Osteoblast (primary cell): Measurements from ENCODE around the gene RNF152. TPM values are rescaled to one million over a fixed set of nuclear protein-coding genes. Genes with fewer than 3 reads are reported as not detected.

ENCODE experiments used
- DNase-seq: peaks from one replicate; pipeline ENCODE4 v3.0.0; 2011; ENCODE audit warnings: low spot score, mixed read lengths; ENCODE audit not compliant: insufficient read length; ENCODE audit errors: missing footprints
- H2AFZ ChIP-seq: 2 replicates; pipeline ENCODE4 v1.6.0; 2011; ENCODE audit warnings: mild to moderate bottlenecking, low read length
- H3K27ac ChIP-seq: 2 replicates; pipeline ENCODE4 v1.5.1; 2011; ENCODE audit warnings: mild to moderate bottlenecking, low read depth, low read length, moderate library complexity
- H3K27me3 ChIP-seq: 2 replicates; pipeline ENCODE4 v1.6.0; 2012; ENCODE audit warnings: mild to moderate bottlenecking, control low read depth, inconsistent platforms, low read length, moderate library complexity; ENCODE audit not compliant: insufficient read depth
- H3K36me3 ChIP-seq: 2 replicates; pipeline ENCODE4 v1.5.1; 2011; ENCODE audit warnings: mild to moderate bottlenecking, low read length, control low read depth, moderate library complexity; ENCODE audit not compliant: insufficient read depth
- H3K4me1 ChIP-seq: 2 replicates; pipeline ENCODE4 v1.5.1; 2011; ENCODE audit warnings: mild to moderate bottlenecking, low read length, control low read depth, moderate library complexity; ENCODE audit not compliant: insufficient read depth
- H3K4me2 ChIP-seq: 2 replicates; pipeline ENCODE4 v1.6.0; 2011; ENCODE audit warnings: mild to moderate bottlenecking, low read length; ENCODE audit not compliant: insufficient read depth
- H3K4me3 ChIP-seq: fragments of 200-600 bp; sonication (generic); 3 replicates; pipeline ENCODE4 v1.5.1; 2012; ENCODE audit warnings: mild to moderate bottlenecking, low read length, inconsistent platforms; ENCODE audit not compliant: insufficient read depth
- H3K79me2 ChIP-seq: 2 replicates; pipeline ENCODE4 v1.6.0; 2012; ENCODE audit warnings: mild to moderate bottlenecking, low read length, control low read depth, inconsistent platforms; ENCODE audit not compliant: insufficient read depth
- H3K9me3 ChIP-seq: 2 replicates; pipeline ENCODE4 v1.5.1; 2011; ENCODE audit warnings: low read depth, low read length, control low read depth
- H4K20me1 ChIP-seq: 2 replicates; pipeline ENCODE4 v1.6.0; 2012; ENCODE audit warnings: mild to moderate bottlenecking, low read length, control low read depth; ENCODE audit not compliant: insufficient read depth
- total RNA-seq: library from RNA; depleted of rRNA; stranded (reverse); fragments of >200 nt; gene quantifications from 2 replicates; pipeline ENCODE4 v1.2.3, GENCODE V29; 2012
- TF ChIP-seq, protein P1 (sequence below): IDR thresholded peaks from 2 replicates; pipeline ENCODE4 v1.5.1; 2011; ENCODE audit warnings: mild to moderate bottlenecking, low read depth, low read length, moderate library complexity; ENCODE audit errors: extremely low read depth

RNF152 gene
- total RNA-seq, 1 donor, result 3.3 TPM

DNA sequence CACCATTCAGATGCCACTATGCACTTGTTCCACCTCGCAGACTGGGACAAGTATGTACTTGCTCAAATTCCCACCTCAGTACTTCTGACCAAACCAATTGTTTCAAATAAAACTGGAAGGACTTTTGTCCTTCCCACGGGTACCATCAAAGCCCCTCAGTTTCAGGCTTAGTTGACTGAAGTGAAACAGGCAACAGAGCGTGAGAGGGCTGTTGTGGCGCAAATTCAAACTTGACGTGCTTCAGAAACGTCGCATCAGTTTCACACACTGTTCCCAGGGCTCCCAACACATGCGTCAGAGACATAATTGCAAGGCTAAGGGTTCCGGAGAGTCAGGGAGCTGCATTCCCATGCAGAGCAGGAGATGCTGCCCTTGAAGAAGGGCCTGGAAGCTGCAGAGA lies 33.7 kb downstream of the RNF152 start:
- H3K79me2 ChIP-seq, result peaks cover 56% of the 10 kb centered on the region
- no peaks in the 10 kb centered on the region for H3K9me3 ChIP-seq
- no peaks in the 10 kb centered on the region for H3K27me3 ChIP-seq
- no peak overlapping the region for H3K4me3 ChIP-seq
- no peak overlapping the region for H2AFZ ChIP-seq
- H3K36me3 ChIP-seq, result no peaks in the 10 kb centered on the region
- no peaks in the 10 kb centered on the region for H3K4me1 ChIP-seq
- TF ChIP-seq, protein P1, sequence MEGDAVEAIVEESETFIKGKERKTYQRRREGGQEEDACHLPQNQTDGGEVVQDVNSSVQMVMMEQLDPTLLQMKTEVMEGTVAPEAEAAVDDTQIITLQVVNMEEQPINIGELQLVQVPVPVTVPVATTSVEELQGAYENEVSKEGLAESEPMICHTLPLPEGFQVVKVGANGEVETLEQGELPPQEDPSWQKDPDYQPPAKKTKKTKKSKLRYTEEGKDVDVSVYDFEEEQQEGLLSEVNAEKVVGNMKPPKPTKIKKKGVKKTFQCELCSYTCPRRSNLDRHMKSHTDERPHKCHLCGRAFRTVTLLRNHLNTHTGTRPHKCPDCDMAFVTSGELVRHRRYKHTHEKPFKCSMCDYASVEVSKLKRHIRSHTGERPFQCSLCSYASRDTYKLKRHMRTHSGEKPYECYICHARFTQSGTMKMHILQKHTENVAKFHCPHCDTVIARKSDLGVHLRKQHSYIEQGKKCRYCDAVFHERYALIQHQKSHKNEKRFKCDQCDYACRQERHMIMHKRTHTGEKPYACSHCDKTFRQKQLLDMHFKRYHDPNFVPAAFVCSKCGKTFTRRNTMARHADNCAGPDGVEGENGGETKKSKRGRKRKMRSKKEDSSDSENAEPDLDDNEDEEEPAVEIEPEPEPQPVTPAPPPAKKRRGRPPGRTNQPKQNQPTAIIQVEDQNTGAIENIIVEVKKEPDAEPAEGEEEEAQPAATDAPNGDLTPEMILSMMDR, result no peak
- H3K27ac ChIP-seq, result no peak overlapping the region
- DNase-seq, result no peak
- no peaks in the 10 kb centered on the region for H4K20me1 ChIP-seq
- H3K4me2 ChIP-seq, result no peak overlapping the region

DNA sequence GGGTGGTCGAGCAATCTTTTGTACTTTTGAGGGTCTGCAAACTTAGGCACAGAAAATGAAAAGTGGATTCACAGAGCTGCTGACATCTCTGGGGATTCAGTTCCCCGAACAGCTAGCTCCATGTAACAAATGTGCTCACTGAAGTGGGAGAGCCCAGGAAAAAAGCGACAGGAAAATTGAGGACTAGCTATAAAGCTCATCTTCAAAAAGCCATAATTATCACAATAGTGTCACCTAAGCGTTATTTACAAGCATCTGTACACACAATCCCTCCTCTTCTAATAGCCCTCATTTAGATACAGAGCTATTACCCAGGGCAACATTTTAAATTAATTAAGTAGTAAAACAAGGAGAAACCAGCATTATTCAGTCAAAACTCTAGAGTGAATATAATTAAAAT lies 36.1 kb downstream of the RNF152 start:
- no peak overlapping the region for H3K4me3 ChIP-seq
- DNase-seq, result no peak
- no peaks in the 10 kb centered on the region for H3K36me3 ChIP-seq
- peaks cover 12% of the 10 kb centered on the region for H3K4me1 ChIP-seq
- TF ChIP-seq, protein P1, result no peak
- no peaks in the 10 kb centered on the region for H4K20me1 ChIP-seq
- H3K27me3 ChIP-seq, result no peaks in the 10 kb centered on the region
- H3K79me2 ChIP-seq, result peaks cover 52% of the 10 kb centered on the region
- no peak overlapping the region for H3K4me2 ChIP-seq
- H3K9me3 ChIP-seq, result no peaks in the 10 kb centered on the region
- H3K27ac ChIP-seq, result no peak overlapping the region
- H2AFZ ChIP-seq, result no peak overlapping the region

DNA sequence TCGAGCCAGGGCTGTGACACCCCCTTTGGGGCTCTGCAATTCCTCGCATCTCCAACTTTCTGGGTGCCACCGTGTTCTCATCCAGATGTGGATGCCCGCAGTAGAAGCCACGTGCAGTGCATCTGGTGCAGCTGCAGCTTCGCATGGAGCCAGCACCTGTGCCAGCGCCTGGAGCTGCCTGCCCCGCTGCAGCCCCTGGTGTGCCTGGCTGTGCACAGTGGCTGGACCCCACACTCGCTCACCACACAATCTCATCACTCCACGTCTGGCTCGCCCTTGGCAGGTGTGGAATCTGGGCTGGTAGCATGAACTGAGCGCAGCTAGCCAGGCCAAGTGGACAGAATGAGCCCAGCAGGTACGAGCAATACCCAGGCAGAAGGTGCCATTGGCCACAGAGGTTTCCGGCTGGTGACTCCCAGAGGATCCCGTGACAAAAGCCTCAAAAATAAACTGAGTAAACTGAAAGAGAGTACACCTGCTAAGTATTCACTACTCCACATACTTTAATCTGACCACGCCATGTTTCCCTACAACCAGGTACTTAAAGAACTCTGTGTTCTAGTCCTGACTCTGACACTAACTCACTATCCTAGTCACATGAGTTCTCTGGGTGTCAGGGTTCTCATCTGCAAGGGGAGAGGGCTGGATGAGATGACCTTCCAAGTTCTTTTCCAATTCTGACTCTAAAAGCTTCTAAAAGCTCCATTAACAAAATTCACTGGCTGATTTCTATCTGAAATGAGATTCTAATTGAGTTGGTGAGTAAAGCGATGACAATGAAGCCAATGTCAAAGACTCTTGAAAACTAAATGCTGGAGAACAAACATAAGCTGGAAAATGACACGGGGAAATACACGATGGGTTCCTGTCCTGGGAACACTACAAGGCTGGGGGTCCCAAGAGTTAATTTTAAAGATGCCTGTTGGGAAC lies 37.1 kb downstream of the RNF152 start:
- no peak overlapping the region for H3K4me2 ChIP-seq
- no peaks in the 10 kb centered on the region for H3K36me3 ChIP-seq
- H4K20me1 ChIP-seq, result no peaks in the 10 kb centered on the region
- DNase-seq, result no peak
- no peak overlapping the region for H3K27ac ChIP-seq
- no peak overlapping the region for H3K4me3 ChIP-seq
- H3K27me3 ChIP-seq, result no peaks in the 10 kb centered on the region
- no peaks in the 10 kb centered on the region for H3K9me3 ChIP-seq
- no peak overlapping the region for H2AFZ ChIP-seq
- TF ChIP-seq, protein P1, result no peak
- H3K4me1 ChIP-seq, result peaks cover 21% of the 10 kb centered on the region
- H3K79me2 ChIP-seq, result peaks cover 47% of the 10 kb centered on the region

DNA sequence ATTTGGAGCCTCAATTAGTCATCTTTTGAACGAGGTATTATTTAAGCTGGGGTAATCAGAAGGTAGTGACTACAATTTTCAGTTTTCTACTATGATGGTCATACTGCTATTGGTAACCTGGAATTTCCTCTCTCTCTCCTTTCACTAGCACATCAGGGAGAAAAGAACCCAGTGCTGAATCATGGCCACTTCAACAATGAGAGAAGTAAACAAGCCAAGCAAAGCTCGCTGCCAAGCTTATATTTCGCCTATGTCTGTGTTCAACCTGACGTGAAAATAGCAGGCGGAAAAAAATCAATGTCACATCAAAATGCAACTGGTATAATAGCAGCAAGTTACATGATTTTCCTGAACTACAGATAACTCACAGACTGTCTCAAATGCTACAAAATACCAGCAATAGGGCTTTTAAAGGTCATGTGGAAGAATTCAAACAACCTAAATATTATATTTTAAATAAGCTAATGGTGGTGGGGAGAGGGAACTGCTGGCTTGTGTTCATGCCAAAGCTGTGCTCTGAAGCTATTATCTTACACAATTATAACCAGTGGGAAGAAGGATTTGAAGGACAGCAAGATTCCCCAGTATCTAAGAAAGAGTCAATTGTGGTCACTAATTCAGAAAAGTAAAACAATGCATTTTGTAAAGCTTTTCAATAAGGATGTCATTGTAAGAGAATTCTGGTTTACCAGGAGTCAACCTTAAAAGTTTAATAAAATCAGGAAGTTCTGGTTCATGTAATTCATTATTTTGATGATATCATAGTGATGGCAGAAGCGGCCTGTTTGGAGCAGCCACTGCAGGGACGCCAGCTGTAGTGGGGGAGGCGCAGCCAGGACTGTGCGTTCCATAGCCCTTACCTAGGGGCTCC lies 38.0 kb downstream of the RNF152 start:
- no peak overlapping the region for H2AFZ ChIP-seq
- no peak overlapping the region for H3K27ac ChIP-seq
- H3K27me3 ChIP-seq, result no peaks in the 10 kb centered on the region
- peak; percentile 71 for DNase-seq
- peaks cover 21% of the 10 kb centered on the region for H3K4me1 ChIP-seq
- no peaks in the 10 kb centered on the region for H3K9me3 ChIP-seq
- no peak overlapping the region for H3K4me2 ChIP-seq
- TF ChIP-seq, protein P1, result no peak
- no peak overlapping the region for H3K4me3 ChIP-seq
- no peaks in the 10 kb centered on the region for H4K20me1 ChIP-seq
- H3K79me2 ChIP-seq, result peaks cover 46% of the 10 kb centered on the region
- no peaks in the 10 kb centered on the region for H3K36me3 ChIP-seq
